Measurements from ENCODE around the gene PPP1R10.

Gene PPP1R10

DNA sequence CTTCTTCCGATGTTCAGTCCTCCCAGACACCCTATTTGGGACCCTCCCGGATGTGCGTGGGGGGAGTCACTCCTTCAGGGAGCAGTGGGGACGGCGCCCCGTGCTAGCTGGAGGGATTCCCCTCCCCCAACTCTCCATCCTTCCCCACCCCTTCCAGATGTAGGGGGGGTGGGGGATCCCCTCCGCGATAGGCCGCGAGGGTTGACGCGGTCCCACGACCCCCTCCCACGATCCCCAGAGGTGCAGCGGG, 61.3 kb downstream of the PPP1R10 start:
- DNase-seq: no peak

GRCh38 chr6:30554962-30555815, 61.9 kb downstream of the PPP1R10 start:
- DNase-seq: no peak

- no peak for DNase-seq
Observed at GRCh38 chr6:30554404-30554803, 62.6 kb downstream of the PPP1R10 start.

All from stimulated activated CD4-positive, alpha-beta T cell treated with anti-CD3 and anti-CD28 coated beads, Interleukin-2, amount 100 ng/mL, for 48 hours (primary cell).